H9 (cell line): ENCODE results near the gene P2RX7. TPM values are rescaled to one million over a fixed set of nuclear protein-coding genes. Genes with fewer than 3 reads are reported as not detected.

ENCODE experiments used
- DNase-seq: peaks from one replicate; pipeline ENCODE4 v3.0.0-alpha.2; 2017
- H2AFZ ChIP-seq: one replicate; pipeline ENCODE4 v1.6.1; 2013; ENCODE audit warnings: mild to moderate bottlenecking, low read length, control low read depth, moderate library complexity
- H2AK5ac ChIP-seq: 2 replicates; pipeline ENCODE4 v1.6.1; 2013; ENCODE audit warnings: low read length, control low read depth, mixed read lengths; ENCODE audit not compliant: insufficient read length
- H2BK120ac ChIP-seq: one replicate; pipeline ENCODE4 v1.6.1; 2013; ENCODE audit warnings: low read depth, mild to moderate bottlenecking, low read length, control low read depth, inconsistent platforms; ENCODE audit not compliant: poor library complexity, severe bottlenecking
- H2BK12ac ChIP-seq: 2 replicates; pipeline ENCODE4 v1.6.1; 2013; ENCODE audit warnings: low read length, control low read depth, mixed read lengths, low read depth; ENCODE audit not compliant: insufficient read length
- H2BK15ac ChIP-seq: 2 replicates; pipeline ENCODE4 v1.6.1; 2013; ENCODE audit warnings: low read depth, low read length, control low read depth
- H2BK20ac ChIP-seq: one replicate; pipeline ENCODE4 v1.6.1; 2013; ENCODE audit warnings: low read depth, mild to moderate bottlenecking, low read length, control low read depth, inconsistent platforms; ENCODE audit not compliant: poor library complexity, severe bottlenecking
- H2BK5ac ChIP-seq: 2 replicates; pipeline ENCODE4 v1.6.1; 2013; ENCODE audit warnings: low read length, control low read depth, mixed read lengths; ENCODE audit not compliant: insufficient read length
- H3K14ac ChIP-seq: 2 replicates; pipeline ENCODE4 v1.6.1; 2013; ENCODE audit warnings: low read length, control low read depth; ENCODE audit not compliant: insufficient read depth
- H3K18ac ChIP-seq: 2 replicates; pipeline ENCODE4 v1.6.1; 2013; ENCODE audit warnings: low read depth, mild to moderate bottlenecking, mixed read lengths, low read length, control low read depth; ENCODE audit not compliant: insufficient read length
- H3K23ac ChIP-seq: 2 replicates; pipeline ENCODE4 v1.6.1; 2013; ENCODE audit warnings: low read length, control low read depth, mixed read lengths, low read depth; ENCODE audit not compliant: insufficient read length
- H3K23me2 ChIP-seq: 2 replicates; pipeline ENCODE4 v1.6.1; 2013; ENCODE audit warnings: low read depth, mild to moderate bottlenecking, mixed read lengths, low read length, control low read depth; ENCODE audit not compliant: insufficient read length, poor library complexity, severe bottlenecking
- H3K27ac ChIP-seq: 2 replicates; pipeline ENCODE4 v1.5.1; 2013; ENCODE audit warnings: low read length, control low read depth, mixed read lengths, low read depth; ENCODE audit not compliant: insufficient read length
- H3K27me3 ChIP-seq: 2 replicates; pipeline ENCODE4 v1.6.1; 2013; ENCODE audit warnings: low read length, control low read depth, inconsistent platforms; ENCODE audit not compliant: insufficient read depth
- H3K4ac ChIP-seq: 2 replicates; pipeline ENCODE4 v1.6.1; 2013; ENCODE audit warnings: low read depth, mild to moderate bottlenecking, control low read depth, inconsistent platforms, low read length, moderate library complexity
- H3K4me1 ChIP-seq: 2 replicates; pipeline ENCODE4 v1.6.1; 2013; ENCODE audit warnings: low read length, control low read depth, inconsistent platforms; ENCODE audit not compliant: insufficient read depth
- H3K4me2 ChIP-seq: 2 replicates; pipeline ENCODE4 v1.6.1; 2013; ENCODE audit warnings: low read length, control low read depth, mixed read lengths; ENCODE audit not compliant: insufficient read length, insufficient read depth
- H3K56ac ChIP-seq: 2 replicates; pipeline ENCODE4 v1.6.1; 2013; ENCODE audit warnings: low read depth, mild to moderate bottlenecking, mixed read lengths, low read length, control low read depth; ENCODE audit not compliant: insufficient read length
- H3K79me1 ChIP-seq: 2 replicates; pipeline ENCODE4 v1.6.1; 2013; ENCODE audit warnings: low read depth, mild to moderate bottlenecking, moderate library complexity, low read length, control low read depth, inconsistent platforms; ENCODE audit not compliant: insufficient read depth, poor library complexity, severe bottlenecking
- H3K79me2 ChIP-seq: 2 replicates; pipeline ENCODE4 v1.6.1; 2013; ENCODE audit warnings: low read length, control low read depth, inconsistent platforms; ENCODE audit not compliant: insufficient read depth
- H3K9ac ChIP-seq: 2 replicates; pipeline ENCODE4 v1.6.1; 2013; ENCODE audit warnings: low read length, control low read depth, mixed read lengths; ENCODE audit not compliant: insufficient read length; ENCODE audit errors: extremely low read depth
- H3K9me3 ChIP-seq: one replicate; pipeline ENCODE4 v1.6.1; 2013; ENCODE audit warnings: low read depth, low read length, inconsistent platforms; ENCODE audit not compliant: control insufficient read depth
- H3T11ph ChIP-seq: one replicate; pipeline ENCODE4 v1.6.1; 2013; ENCODE audit warnings: mild to moderate bottlenecking, low read length, control low read depth, inconsistent platforms
- H4K20me1 ChIP-seq: one replicate; pipeline ENCODE4 v1.6.1; 2013; ENCODE audit not compliant: control insufficient read depth, insufficient read length, insufficient read depth
- H4K5ac ChIP-seq: 2 replicates; pipeline ENCODE4 v1.6.1; 2013; ENCODE audit warnings: low read depth, mild to moderate bottlenecking, mixed read lengths, low read length, control low read depth; ENCODE audit not compliant: insufficient read length
- H4K8ac ChIP-seq: replicated peaks from 2 replicates; pipeline ENCODE4 v1.6.1; 2013; ENCODE audit warnings: low read length, control low read depth, mixed read lengths, low read depth; ENCODE audit not compliant: insufficient read length
- H4K91ac ChIP-seq: 2 replicates; pipeline ENCODE4 v1.6.1; 2013; ENCODE audit warnings: low read depth, mild to moderate bottlenecking, moderate library complexity, mixed read lengths, low read length, control low read depth; ENCODE audit not compliant: insufficient read length
- H3K27ac Mint-ChIP-seq, 3 experiments: 2 replicates in 2 of 3; 3 replicates in 1 of 3; pipeline ENCODE4 v1.8.0; 2020 to 2021; ENCODE audit warnings: mixed read lengths in 3 of 3, mild to moderate bottlenecking in 1 of 3, moderate library complexity in 1 of 3
- H3K27me3 Mint-ChIP-seq: 2 replicates; pipeline ENCODE4 v1.8.0; 2021; ENCODE audit warnings: low read depth, mild to moderate bottlenecking, moderate library complexity, mixed read lengths
- H3K36me3 Mint-ChIP-seq, 3 experiments: 2 replicates in 2 of 3; 3 replicates in 1 of 3; pipeline ENCODE4 v1.8.0; 2020 to 2021; ENCODE audit warnings: low read depth in 3 of 3, mixed read lengths in 3 of 3; ENCODE audit not compliant: insufficient read depth in 1 of 3
- H3K4me1 Mint-ChIP-seq, 2 experiments: 2 replicates each; pipeline ENCODE4 v1.8.0; 2020; ENCODE audit warnings: mixed read lengths in 2 of 2
- H3K4me3 Mint-ChIP-seq, 2 experiments: 2 replicates in 1 of 2; 3 replicates in 1 of 2; pipeline ENCODE4 v1.8.0; 2020 to 2021; ENCODE audit warnings: mild to moderate bottlenecking in 2 of 2, mixed read lengths in 2 of 2, moderate library complexity in 1 of 2
- H3K9me3 Mint-ChIP-seq, 2 experiments: 2 replicates in 1 of 2; 3 replicates in 1 of 2; pipeline ENCODE4 v1.8.0; 2020; ENCODE audit warnings: mild to moderate bottlenecking in 2 of 2, mixed read lengths in 2 of 2, moderate library complexity in 1 of 2
- WGBS: extraction: QIAGEN DNeasy Blood & Tissue Kit; methylation state at CpG from one replicate; pipeline ENCODE4 v1.1.7; 2013; ENCODE audit warnings: missing lambda C conversion rate, low lambda C conversion rate, mixed read lengths; ENCODE audit not compliant: insufficient read length; ENCODE audit errors: extremely low coverage; 5-methylcytosine and 5-hydroxymethylcytosine counted together
- total RNA-seq: library from RNA; stranded (reverse); gene quantifications from 2 replicates; pipeline ENCODE4 v1.2.1, GENCODE V29; 2021
- TF ChIP-seq, protein P1 (sequence below): fragments of 200-600 bp; sonication (generic); conservative IDR thresholded peaks from 3 replicates; pipeline ENCODE4 v1.8.0; 2021; ENCODE audit warnings: antibody characterized with exemption, mild to moderate bottlenecking

The P2RX7 gene
- total RNA-seq, 1 experiment from 2014 or later = 0.09 TPM

DNA sequence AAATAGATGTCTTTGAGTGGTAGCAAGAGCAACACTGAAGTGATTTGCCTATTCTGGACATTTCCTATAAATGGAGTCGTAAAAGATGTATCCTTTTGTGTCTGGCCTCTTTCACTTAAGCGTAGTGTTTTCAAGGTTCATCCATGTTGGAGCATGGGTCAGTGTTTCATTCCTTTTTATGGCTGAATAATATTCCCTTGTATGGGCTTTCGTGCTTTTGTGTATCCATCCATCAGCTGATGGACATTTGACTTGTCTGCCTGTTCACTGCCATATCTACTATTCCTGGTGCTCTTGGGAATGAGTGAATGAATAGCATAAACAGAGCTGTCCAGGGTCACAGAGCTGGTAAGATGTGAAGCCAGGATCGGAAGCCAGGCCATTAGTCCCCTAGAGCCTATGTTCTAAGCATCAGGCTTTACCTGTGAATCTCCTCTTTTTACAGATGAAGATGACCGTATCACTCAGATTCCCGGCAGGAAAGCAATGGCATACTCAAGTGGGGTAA, 1.8 kb upstream of the P2RX7 start:
- Mint-ChIP-seq H3K36me3 (no peaks in the 10 kb centered on the region), H3K27ac (no peak overlapping the region), H3K27me3 (peaks cover 56% of the 10 kb centered on the region), H3K9me3 (no peaks in the 10 kb centered on the region; a peak in 1 of 5 replicates), H3K4me3 (no peak overlapping the region), H3K4me1 (peaks cover 13 to 16% of the 10 kb centered on the region in 2 experiments)
- Histone ChIP-seq H3K79me1 (no peaks in the 10 kb centered on the region), H2BK12ac (no peak overlapping the region), H3K4ac (no peak overlapping the region), H3K56ac (no peak overlapping the region), H3K23ac (no peak overlapping the region), H2BK120ac (no peak overlapping the region), H2BK5ac (no peak overlapping the region), H3K14ac (no peak overlapping the region), H3K4me2 (no peak overlapping the region), H4K91ac (no peak overlapping the region), H2BK15ac (no peak overlapping the region), H3T11ph (no peak overlapping the region), H3K9ac (no peak overlapping the region), H2AK5ac (no peak overlapping the region), H4K5ac (no peak overlapping the region), H4K20me1 (no peaks in the 10 kb centered on the region), H3K18ac (no peak overlapping the region), H2AFZ (no peak overlapping the region), H3K23me2 (peaks cover 6% of the 10 kb centered on the region), H3K27ac (no peak overlapping the region), H3K79me2 (no peaks in the 10 kb centered on the region), H4K8ac (no peak overlapping the region), H3K4me1 (no peaks in the 10 kb centered on the region), H2BK20ac (no peak overlapping the region), H3K9me3 (no peaks in the 10 kb centered on the region), H3K27me3 (no peaks in the 10 kb centered on the region)
- TF ChIP-seq, protein P1, sequence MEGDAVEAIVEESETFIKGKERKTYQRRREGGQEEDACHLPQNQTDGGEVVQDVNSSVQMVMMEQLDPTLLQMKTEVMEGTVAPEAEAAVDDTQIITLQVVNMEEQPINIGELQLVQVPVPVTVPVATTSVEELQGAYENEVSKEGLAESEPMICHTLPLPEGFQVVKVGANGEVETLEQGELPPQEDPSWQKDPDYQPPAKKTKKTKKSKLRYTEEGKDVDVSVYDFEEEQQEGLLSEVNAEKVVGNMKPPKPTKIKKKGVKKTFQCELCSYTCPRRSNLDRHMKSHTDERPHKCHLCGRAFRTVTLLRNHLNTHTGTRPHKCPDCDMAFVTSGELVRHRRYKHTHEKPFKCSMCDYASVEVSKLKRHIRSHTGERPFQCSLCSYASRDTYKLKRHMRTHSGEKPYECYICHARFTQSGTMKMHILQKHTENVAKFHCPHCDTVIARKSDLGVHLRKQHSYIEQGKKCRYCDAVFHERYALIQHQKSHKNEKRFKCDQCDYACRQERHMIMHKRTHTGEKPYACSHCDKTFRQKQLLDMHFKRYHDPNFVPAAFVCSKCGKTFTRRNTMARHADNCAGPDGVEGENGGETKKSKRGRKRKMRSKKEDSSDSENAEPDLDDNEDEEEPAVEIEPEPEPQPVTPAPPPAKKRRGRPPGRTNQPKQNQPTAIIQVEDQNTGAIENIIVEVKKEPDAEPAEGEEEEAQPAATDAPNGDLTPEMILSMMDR = no peak
- DNase-seq = no peak
- no CpG with 5 or more reads among the region's 6 CpGs for WGBS
